Measurements from ENCODE around the gene DGKI.

- TF ChIP-seq GABPA (IDR thresholded peaks at IDR 0.05 in 1 of 2, conservative IDR thresholded peaks at IDR 0.05 in 1 of 2) (no peak), CTCF (IDR thresholded peaks at IDR 0.05; ENCODE audit: low read depth, low read length, missing input control) (no peak), TAF1 (conservative IDR thresholded peaks at IDR 0.05) (no peak), YY1 (IDR thresholded peaks at IDR 0.05) (no peak), SP1 (IDR thresholded peaks at IDR 0.05) (no peak), MAX (IDR thresholded peaks at IDR 0.05) (no peak), ATF3 (IDR thresholded peaks at IDR 0.05) (no peak), ZBTB33 (IDR thresholded peaks at IDR 0.05) (no peak), RAD21 (IDR thresholded peaks at IDR 0.05) (no peak)
Observed at GRCh38 chr7:137731436-137731835, 115.3 kb downstream of the DGKI start.
